GM19467 (cell line): Measurements from ENCODE around the gene BPIFB3.

Experiments
- ATAC-seq: cut with Tn5 transposase; IDR thresholded peaks from one replicate; pipeline ENCODE4 v1.9.1; 2021; ENCODE audit warnings: mild to moderate bottlenecking, moderate library complexity; ENCODE audit not compliant: unreplicated experiment

Gene BPIFB3

DNA sequence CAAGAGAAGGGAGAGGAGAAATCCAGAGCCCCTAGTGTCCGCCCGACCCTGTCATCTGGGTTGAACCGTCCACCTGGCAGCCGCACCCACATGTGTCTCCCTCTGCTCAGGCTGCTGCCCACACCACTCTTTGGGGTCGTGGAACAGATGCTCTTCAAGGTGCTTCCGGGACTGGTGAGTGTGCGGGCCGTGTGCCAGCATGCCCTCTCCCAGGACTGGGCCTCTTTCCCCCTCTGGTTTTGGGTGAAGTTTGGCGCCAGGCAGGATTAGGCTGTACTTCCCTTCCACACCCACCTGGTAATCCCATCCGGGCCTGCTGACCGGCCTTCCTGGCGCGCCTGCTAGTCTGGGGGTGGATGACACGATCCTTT, 7.9 kb downstream of the BPIFB3 start:
- no peak for ATAC-seq

DNA sequence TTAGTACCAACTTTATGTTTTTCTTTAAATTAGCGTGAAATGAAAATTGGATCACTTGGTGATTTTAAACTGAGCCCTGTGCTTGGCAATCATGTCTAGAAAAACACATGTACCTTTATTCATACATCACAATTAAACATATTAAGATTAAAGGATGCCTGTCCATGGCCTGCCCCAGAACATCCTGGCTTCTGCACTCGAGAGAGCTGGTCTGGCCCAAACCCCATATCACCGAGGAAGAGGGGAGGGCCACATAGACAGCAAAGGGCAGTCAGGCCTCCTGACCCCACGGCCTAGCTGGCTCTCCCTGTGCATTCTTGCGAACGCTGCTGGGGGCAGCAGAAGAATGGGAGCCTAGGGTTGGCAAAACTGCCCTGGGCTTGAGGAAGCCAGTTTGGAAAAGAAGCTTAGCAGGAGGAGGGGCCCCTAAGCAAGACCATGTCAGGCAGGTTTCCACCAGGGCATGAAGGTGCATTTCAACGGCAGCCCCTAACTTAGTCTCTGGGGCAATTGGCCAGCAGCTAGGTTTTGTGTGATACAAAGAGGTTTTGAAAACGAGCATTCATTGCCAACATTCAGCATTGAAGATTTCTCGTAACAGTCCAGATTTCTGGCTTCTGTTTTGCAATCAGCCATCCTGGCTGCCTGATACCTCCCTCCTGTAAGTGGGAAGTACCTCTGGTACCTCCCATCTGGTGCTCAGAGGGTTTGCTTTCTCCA, 8.6 kb downstream of the BPIFB3 start:
- ATAC-seq = no peak

DNA sequence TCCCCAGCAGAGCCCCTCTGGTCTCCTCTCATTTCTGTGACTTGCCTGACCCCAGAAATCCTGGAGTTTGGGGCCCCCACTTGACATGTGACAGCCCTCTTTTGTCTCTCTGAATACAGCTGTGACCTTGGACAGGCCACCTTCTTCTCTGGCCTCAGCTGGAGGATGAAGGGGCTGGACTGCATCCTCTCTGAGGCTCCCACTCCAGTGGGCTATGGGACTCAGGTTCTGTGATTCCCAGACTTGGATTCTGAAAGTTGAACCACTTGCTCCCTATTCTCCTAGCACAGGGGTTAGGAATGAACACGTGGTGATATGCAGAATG, 9.1 kb downstream of the BPIFB3 start:
- ATAC-seq = no peak

DNA sequence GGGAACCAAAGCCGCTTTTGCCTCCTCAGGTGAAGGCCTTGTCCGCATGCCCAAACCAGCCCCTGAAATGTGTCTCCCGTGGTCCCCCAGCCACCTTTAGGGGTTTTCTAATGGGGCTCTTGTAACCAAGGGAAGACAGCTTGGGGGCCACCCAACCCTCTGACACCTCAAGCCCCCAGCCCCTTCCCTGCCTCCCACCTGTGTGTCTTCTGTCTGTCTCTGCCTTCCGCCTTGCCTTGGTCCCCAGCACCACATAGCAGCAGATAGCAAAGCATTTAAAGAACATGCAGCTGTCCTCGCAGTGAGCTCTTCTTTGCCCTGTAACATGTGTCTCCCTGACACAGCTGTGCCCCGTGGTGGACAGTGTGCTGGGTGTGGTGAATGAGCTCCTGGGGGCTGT, 9.6 kb downstream of the BPIFB3 start:
- no peak for ATAC-seq

DNA sequence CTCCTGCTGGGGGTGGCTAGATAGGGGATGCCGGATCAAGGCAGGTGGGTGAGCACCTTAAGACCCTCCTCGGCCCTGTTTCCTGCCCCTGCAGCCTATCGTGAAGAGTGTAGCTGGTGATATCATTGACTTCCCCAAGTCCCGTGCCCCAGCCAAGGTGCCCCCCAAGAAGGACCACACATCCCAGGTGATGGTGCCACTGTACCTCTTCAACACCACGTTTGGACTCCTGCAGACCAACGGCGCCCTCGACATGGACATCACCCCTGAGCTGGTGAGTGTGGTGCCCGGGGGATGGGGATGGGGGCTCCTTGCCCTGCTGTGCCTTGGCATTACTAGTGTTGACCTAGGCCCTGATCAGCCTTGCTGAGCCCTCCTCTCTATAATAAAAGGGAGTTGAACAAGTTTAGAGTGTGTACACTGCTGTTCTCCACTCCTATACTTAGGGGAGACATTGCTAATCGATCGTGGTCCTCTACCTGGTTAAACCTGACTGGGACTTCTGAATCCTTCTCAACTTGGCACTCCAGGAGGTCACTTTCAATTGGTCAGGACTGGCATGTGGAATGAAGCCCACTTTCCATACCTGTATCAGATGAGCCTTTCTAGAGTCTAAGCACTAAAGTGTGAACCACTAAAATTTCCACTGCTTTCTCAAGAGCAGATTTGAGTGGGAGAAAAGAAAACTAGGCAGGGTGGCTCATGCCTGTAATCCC, 11.0 kb downstream of the BPIFB3 start:
- ATAC-seq = no peak

DNA sequence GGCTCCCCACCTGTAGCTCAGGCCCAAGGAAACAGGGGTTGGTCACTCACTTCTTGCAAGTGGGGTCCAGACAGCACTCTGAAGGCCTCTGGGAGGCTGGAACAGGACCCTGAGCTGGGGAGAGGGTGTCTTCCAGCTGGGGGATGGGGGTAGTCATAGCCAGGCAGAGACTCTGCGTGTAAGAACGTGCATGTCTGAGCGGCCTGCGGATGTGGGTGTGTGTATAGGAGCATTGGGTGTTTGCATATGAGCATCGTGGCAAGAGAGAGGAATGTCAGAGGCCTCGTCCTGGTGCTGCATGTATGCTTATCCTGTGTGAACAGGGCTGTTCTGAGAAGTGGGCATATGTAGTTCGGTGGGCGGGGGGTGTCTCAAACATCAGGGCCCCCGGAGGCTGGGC, 12.1 kb downstream of the BPIFB3 start:
- ATAC-seq = no peak

DNA sequence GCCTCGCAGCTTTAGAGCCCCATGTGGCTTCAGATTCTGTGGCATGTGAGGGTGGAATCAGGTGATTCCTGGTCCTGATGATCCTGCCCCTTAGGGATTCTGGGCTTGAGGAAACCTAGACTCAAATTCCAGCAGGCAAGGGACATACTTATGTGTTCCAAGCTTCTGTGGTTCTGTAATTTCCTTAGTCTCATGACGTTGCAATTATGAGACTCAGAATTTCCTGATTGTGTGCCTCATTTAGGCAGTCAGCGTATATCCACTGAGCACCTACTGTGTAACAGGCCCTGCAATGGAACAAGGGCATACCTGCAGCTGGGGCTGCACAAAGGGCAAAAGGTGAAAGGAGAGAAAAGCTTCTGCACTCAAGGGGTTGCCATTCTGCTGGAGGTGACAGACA, 14.1 kb downstream of the BPIFB3 start:
- ATAC-seq = no peak

DNA sequence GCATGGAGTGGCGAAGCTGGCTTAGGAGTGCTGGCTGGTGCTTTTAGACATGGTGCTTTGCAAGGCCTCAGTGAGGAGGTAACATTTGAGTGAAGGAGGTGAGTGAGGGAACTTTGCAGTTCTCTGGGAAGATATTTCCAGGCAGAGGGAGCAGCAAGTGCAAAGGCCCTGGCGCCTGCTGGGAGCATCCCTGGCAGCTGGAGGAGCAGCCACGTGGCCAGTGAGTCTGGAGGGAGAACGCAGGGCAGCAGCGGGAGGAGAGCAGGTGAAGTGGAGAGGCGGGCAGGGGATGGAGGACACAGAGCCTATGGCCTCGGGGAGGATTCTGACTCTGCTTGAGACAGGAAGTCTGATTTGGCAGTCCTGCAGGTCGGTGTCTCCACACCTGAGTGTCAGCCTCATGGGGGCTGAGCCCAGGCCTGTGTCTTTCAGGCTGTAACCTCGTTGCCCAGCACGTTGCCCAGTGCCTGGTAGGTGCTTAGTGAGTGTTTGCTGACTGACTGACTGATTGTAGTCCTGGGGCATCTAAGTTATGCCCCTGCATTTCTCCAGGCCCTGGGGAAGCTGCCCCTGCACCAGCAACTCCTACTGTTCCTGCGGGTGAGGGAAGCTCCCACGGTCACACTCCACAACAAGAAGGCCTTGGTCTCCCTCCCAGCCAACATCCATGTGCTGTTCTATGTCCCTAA, 14.7 kb downstream of the BPIFB3 start:
- ATAC-seq = no peak

DNA sequence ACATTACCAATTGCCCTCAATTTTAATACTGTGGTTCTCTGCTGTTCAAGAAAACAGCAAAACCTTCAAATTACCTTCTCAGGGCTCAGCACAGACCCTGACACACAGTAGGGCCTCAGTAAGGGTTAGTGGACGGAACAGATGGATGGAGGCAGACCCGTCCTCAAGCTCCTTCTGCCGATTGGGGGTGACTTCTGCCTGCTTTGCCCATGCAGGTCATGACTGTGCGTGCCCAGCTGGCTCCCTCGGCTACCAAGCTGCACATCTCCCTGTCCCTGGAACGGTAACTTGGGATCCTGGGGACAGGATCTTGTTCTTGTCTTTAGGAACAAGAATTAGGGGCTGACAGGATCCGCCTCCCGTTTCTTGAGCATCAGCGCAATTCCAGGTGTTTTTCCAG, 16.0 kb downstream of the BPIFB3 start:
- ATAC-seq = no peak

DNA sequence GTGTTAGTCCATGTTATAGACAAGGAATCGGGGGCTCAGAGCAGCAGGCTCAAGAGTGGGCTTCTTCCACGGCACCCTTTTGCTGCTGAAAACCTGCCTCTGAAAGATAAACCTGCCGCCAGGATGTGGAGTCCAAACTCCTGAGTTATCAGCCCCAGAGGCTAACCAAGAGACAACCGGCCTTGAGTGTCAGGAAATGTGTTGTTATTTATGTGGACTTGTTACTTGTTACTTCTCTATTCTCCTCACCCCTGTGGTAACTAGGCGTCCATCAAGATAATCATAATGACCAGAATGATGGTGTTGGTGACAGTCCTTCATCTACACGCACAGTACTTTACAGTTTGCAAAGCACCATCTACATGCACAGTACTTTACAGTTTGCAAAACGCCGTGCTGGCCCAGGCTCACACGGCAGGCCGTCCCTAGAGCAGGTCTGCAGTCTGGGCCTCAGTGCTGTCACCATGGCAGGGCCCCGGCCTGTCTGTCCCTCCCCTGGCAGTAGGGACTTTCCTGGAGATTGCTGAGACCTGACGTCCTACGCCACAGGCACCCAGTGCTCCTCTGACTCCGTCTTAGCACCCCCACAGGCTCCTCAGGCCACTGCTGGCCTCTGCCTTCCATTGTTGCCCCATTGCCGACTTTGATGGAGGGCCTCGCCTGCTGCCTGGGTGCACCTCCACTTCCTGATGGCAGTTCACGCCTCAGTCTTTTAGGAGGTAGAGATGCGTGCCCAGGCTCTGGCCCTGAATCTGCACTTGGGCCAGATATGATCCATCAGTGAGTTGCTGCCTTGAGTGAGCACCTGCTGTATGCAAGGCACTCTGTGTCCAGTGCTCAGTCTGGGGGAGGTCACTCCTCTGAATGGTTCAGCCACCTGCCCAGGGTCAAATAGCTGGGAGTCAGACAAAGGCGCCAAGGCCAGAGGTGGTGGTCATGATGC, 16.7 kb downstream of the BPIFB3 start:
- no peak for ATAC-seq

DNA sequence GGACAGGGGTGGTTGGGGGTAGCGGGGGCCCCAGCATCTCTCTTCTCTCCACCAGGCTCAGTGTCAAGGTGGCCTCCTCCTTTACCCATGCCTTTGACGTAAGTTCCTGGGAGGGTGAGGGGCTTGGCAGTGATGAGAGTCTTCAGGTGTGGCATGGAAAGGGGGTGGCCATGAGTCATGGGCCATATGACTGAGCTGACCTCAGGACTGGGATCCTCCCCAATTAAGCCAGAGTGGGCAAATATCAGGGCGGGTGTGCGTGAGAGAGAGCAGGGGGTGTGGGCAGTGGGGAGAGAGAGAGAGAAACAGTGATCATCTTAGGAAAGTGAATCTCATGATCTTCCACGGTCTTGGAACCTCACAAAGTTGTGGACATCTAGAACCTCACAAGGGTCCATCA, 17.5 kb downstream of the BPIFB3 start:
- ATAC-seq = no peak

DNA sequence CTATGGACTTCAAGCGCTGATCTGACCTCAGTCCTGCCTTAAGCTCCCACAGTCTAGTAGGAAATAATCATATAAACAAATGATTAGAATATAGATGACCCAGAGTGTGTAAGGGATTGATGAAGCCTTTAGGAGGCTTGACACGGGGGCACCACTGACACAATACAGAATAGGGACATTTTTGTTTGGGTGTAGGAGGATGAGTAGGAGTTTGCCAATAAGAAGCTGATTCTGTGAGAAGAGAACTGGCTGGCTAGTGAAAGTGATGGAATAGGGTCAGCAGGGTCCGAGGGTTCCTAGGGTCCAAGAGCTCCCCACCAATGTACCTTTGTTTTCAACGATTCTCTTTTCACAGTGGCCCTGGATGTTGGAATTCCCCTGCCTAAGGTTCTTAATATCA, 18.7 kb downstream of the BPIFB3 start:
- no peak for ATAC-seq

DNA sequence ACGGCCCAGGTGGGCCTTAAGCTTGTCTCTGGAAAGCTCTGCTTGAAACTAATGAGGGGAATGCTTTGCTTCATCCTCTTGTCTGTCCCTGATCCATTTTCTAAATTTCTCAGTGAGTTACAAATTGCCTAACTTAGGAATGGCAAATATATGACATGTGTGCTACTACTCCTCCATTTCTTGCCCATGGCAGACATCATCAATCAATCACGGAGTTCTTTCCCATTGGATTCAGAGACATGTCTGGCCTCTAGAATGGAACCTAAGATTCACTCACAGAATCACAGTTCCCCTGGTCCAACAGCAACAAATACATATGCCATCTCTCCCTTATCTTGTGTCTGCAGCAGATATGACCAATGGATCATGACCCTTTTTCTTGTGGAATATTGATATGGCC, 19.1 kb downstream of the BPIFB3 start:
- no peak for ATAC-seq

DNA sequence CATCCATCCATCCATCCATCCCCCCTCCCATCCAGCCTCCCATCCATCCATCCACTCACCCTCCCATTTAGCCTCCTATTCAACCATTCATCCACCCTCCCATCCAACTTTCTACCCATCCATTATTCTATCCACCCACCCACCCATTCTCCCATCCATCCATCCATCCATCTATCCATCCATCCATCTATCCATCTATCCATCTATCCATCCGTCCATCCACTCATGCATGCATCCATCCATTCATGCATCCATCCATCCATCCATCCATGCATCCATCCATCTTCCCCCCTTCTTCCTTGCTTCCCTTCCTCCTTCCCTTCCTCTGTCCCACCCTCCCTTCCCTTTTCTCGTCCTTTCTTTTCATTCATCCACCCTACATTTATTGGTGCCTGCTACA, 21.0 kb downstream of the BPIFB3 start:
- ATAC-seq = no peak

DNA sequence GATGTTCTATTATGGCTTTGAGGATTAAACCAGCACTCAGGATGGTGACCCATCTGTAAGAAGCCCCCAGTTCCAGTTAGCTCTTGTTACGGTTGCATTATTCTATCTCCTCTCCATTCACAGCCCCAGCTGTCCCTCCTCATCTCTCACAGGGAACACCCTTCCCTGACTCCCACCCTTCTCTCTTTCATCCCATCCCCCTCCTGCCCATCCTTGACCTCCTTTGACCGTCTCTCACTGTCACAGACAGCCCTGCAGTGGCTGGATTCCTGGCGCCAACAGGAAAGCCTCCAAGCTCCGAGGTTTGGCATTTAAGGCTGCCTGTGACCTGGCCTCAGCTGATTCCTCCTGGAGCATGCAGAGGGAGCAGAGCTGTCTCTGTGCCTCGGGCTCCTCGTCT, 21.6 kb downstream of the BPIFB3 start:
- ATAC-seq = no peak

DNA sequence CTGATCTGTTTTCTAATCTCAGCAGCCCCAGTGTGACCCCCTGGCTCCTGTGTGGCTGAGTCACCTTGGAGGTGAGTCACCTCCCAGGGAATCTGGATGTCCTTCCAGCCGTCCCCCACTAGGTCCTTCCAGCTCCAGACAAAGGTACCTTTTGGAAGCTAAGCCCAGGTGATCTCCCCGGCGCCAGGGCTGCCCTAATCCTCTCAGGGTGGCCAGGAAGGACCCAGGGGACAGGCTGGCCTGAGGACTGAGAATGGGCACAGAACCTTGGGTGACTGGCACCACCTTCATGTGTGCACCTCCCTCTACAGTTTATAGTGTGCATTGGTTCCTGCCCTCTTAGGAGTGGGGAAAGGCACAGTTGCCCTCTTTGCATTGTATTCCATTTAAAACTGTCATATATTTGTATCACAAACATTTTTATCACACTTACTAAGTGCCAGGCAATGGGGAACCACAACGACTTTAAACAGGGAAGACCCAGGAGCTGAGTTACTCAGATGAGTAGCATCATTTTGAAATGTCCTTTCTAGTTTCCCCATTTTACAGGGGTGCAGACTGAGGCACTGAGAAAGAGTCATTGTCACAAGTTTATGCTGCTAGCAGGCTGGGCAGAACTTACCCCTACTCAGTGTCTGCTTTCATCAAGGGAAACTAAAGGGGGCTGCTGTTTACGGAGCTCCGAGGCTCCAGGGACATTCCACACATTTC, 23.1 kb downstream of the BPIFB3 start:
- no peak for ATAC-seq

DNA sequence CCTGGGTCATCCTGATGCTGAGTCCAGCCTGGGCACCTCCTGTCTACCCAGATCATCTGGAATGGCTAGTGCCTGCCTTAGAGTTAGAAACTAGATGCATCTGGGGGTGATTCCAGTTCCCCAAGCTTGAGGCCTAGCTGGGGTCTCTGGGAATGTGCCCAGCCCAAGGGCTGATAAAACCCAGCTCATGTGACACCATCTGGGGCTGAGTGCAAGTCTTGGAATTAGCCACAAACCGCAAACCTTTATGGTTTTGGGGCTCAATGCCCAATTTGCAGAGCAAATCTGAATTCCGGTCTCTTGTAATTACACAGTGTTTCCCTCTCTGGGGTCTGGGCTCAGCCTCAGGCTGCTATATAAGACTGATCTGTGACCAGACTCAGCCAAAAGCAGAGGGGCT, 25.6 kb downstream of the BPIFB3 start, which contains the start of gene BPIFB4:
Gene BPIFB4 (plus strand): TSS at position 385 of the 400 bp plus-strand sequence. CDS start 1,884 bp downstream, outside the sequence.
- ATAC-seq = no peak

DNA sequence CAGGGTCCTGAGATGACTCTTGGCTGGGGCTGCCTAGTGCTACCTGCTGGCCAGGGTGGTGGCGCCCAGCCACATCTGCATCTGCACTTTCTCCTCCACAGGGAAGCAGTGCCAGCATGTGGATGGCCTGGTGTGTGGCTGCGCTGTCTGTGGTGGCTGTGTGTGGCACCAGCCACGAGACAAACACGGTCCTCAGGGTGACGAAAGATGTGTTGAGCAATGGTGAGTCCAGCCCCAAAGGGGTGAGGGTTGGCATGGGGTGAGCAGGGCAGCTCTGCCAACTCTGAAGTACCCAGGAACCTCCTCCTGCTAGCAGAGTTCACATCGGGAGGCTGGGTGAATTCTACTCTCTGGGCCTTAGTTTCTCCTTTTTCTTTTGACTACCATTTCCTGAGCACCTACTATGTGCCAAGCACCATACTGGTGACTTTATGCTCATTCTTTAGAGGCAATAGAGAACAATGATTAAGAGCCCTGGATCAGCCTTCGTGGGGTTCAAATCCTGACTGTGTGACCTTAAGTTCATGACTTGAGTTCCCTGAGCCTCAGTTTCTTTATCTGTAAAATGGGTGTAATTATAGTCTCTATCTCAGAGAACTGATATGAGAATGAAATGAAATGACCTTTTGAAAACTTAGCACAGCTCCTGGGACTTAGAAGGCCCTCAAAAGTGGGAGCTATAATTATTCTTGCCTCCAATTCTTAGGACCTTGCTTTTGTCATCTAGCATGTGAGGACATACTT, 27.9 kb downstream of the BPIFB3 start:
- no peak for ATAC-seq

DNA sequence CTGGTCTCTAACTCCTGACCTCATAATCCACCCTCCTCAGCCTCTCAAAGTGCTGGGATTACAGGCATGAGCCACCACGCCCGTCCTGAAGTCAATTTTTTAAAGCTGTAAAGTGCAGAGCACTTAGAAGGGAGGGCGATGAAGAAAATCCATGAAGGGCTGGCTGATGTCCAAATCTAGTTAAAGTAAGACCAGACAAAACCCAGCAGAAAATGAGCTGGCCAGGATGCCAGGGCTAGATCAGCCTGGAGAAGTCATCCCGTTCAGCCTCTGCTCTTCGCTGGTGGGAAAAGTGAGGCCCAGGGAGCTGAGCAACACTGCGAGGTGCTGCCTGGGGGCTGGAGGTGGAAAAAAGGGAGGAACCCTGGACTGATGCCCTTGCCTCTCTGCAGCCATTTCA, 28.8 kb downstream of the BPIFB3 start:
- ATAC-seq = no peak
